ENCODE results near the gene GJA9.

GRCh38 chr1:38829368-38829767 is 52.0 kb downstream of the GJA9 start:
- TF ChIP-seq ARNT (IDR thresholded peaks at IDR 0.05) (no peak), ZNF384 (IDR thresholded peaks at IDR 0.05) (no peak)

Measured in HEK293T (cell line).